Muscle of back (tissue), 11 donors: ENCODE measurements around the gene PPP6R2. TPM values are rescaled to one million over a fixed set of nuclear protein-coding genes. Genes with fewer than 3 reads are reported as not detected.
"Not testable (repeated sequence)": the region's sequence is repeated elsewhere in the genome, so short reads cannot be mapped to it uniquely, and the experiment has no call there.

Source experiments
- DNase-seq, 3 donors: peaks; one replicate each; pipeline versions ENCODE4 v3.0.0 to v3.0.0-alpha.2; 2013
- polyA plus RNA-seq, 10 donors: library from polyadenylated mRNA; unstranded; fragments of 120-200 nt; gene quantifications; one replicate each; pipeline ENCODE4 v1.2.1, GENCODE V29; 2013; ENCODE audit not compliant: insufficient read length in 10 of 10

PPP6R2 gene
- polyA plus RNA-seq, 10 donors = 24.6 to 37.0 (median 31.5) TPM

- DNase-seq = no peak
Measured at GRCh38 chr22:50317178-50317577, 25.9 kb upstream of the PPP6R2 start.

GRCh38 chr22:50317674-50318073, 25.5 kb upstream of the PPP6R2 start:
- DNase-seq = no peak

GRCh38 chr22:50318356-50318697, 24.8 kb upstream of the PPP6R2 start:
- no peak for DNase-seq

GRCh38 chr22:50318698-50319411, 24.3 kb upstream of the PPP6R2 start:
- no peak for DNase-seq

- DNase-seq = no peak
Measured at GRCh38 chr22:50319503-50319951, 23.6 kb upstream of the PPP6R2 start.

- no peak for DNase-seq
Measured at GRCh38 chr22:50320116-50320515, 23.0 kb upstream of the PPP6R2 start.

- no peak for DNase-seq
Measured at GRCh38 chr22:50320671-50321325, 22.3 kb upstream of the PPP6R2 start.

GRCh38 chr22:50322382-50323104, 20.6 kb upstream of the PPP6R2 start:
- DNase-seq = not testable (repeated sequence)

GRCh38 chr22:50323900-50324299, 19.2 kb upstream of the PPP6R2 start:
- no peak for DNase-seq

- DNase-seq = no peak
Measured at GRCh38 chr22:50325444-50326224, 17.5 kb upstream of the PPP6R2 start.

- DNase-seq = no peak
Measured at GRCh38 chr22:50326225-50326955, 16.7 kb upstream of the PPP6R2 start.

GRCh38 chr22:50326956-50327710, 16.0 kb upstream of the PPP6R2 start, which contains the start of gene DENND6B:
Gene DENND6B, minus strand, starts transcription at chr22:50327012. Its CDS starts 24 bp downstream, at chr22:50326988.
- peak; percentile 85 to 94 (median 92) for DNase-seq

GRCh38 chr22:50327711-50328019, 15.5 kb upstream of the PPP6R2 start:
- DNase-seq = no peak

- DNase-seq = peak in 1 of 3 donors; percentile 9
Measured at GRCh38 chr22:50329236-50329635, 13.9 kb upstream of the PPP6R2 start.

GRCh38 chr22:50334433-50334832, 8.7 kb upstream of the PPP6R2 start:
- not testable (repeated sequence) for DNase-seq

- no peak for DNase-seq
Measured at GRCh38 chr22:50337262-50338041, 5.7 kb upstream of the PPP6R2 start.

GRCh38 chr22:50338042-50338573, 5.0 kb upstream of the PPP6R2 start:
- no peak for DNase-seq

- DNase-seq = no peak
Measured at GRCh38 chr22:50338860-50339462, 4.2 kb upstream of the PPP6R2 start.
